CD4-positive, alpha-beta T cell treated with Interleukin-17A for 1 hour (primary cell): Measurements from ENCODE around the gene RSBN1L.

Source experiments
- DNase-seq: peaks from one replicate; pipeline ENCODE4 v3.0.0-alpha.2; 2020

The RSBN1L gene

DNA sequence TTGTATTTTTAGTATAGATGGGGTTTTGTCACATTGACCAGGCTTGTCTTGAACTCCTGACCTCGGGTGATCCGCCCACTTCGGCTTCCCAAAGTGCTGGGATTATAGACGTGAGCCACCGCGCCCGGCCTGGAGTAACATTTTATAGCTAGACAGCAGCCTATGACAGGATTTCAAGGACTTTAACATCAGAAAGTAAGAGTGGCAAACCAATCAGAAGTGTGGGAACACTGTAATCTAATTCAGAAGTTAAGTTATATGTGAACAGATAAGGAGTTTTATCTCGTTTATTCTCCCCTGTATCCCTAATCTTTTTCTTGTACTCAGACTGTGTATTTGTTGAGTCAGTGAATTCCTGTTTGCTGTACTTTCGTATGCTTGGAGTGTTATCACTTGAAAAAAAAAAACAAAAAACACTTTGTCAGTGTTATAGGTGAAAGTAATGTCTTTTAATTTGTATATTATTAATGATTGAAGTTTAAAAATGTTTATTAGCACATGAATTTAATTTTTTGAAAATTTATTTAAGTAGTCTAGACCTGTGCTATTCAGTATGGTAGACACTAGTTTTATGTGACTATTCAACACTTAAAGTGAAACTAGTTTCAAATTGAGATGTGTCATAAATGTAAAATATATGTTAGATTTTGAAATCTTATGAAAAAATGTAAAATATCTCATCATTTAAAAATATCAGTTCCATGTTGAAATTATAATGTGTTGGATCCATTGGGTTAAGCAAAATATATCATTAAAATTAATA, 38.6 kb downstream of the RSBN1L start:
- no peak for DNase-seq

DNA sequence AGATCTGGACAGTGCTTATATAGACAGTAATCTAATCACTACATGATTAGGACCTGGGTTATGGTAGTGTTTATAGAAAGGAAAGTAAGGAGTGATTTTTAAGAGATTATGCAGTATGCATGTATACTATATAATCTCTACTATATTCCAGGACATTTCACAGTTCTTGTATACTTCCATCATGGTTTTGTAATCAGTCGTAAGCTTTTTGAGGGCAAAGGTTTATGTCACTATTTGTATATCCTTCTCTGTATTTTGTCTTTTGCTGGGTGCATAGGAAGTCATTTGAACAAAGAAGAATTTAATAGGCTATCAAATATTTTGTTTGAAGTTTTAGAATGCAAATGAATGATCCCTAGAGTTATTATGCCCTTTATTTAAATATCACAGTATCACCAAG, 39.2 kb downstream of the RSBN1L start:
- no peak for DNase-seq

DNA sequence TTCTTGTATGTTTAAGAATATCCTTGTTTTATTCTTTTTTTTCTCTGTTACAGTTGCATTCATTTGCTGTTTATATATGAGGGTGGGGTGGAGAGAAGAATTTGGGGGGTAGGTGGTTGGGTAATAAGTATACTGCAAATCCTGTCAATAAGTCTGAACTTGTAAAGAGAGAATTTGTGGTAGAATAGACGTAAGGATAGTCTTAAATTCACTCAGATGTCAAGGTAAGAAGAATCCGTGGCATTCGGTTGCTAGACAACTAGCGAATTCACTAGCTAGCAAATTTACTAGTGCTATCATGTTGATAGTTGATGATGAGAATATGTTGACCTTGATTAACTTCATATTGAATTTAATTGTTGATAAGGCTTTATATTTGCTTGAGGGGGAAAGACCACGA, 40.7 kb downstream of the RSBN1L start:
- no peak for DNase-seq

DNA sequence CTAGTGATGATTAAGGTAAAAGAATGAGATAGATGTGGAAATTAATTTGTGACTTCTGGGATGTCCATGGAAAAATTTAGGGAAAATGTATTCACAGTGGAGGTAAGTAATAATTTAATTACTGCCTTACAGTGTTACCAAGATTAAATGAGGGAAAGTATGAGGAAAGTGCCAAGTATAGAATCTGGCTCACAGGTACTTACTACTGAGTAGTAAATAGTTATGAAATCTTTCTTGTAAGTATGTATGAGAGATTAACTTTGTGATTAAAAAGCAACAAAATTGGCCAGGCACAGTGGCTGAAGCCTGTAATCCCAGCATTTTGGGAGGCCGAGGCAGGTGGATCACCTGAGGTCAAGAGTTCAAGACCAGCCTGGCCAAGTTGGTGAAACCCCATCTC, 42.1 kb downstream of the RSBN1L start:
- no peak for DNase-seq

DNA sequence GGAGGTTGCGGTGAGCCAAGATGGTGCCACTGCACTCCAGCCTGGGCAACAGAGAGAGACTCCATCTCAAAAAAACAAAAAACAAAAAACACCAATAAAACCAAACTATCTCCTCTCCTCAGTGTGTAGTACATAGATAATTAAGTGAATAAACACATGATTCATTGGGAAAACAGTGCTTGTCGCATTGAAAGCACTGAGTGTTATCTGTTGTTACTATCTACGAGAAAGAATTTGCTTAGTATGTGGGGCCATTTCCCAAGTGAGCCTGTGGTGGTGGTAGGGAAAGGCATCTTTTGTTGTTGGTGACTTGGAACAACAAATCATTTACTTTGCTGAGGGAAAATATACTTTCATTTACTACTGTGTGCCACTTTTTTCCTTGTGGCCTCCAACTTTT, 42.6 kb downstream of the RSBN1L start:
- no peak for DNase-seq

DNA sequence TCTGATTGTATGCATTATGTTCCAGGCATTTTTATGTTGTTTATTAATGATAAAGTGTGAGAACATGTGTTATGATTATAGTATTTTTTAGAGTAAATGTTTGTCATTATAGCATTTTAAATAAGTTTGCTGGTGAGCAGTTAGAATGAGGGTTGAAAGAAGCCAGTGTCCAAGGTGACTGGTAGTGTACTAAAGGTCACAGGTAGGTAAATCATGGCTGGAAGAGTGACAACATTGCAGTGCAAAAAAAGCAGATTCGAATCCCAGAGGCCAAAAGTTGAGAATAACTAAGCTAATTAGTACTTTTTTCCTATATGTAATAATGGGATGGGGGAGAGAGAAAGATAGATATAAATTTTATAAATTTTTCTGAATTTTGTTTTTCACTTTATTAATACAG, 44.0 kb downstream of the RSBN1L start:
- DNase-seq = no peak

DNA sequence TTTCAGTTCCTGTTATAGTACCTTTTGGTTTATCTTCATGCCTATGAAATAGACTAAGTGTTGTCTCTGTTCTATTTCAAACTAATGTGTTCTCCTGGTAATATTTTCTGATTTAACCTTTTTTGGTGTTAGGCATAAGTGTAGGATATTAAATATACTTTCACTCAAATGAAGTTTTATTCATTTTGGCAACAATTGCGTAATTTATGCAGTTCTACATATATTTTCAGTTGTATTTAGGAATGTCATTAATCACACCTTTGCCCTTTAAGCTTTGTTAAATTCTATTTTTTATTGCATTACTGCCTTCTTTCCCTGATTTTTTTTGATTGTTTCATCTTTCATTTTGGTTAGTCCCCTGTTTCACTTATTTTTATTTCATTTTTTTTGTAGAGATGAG, 47.3 kb downstream of the RSBN1L start:
- no peak for DNase-seq

DNA sequence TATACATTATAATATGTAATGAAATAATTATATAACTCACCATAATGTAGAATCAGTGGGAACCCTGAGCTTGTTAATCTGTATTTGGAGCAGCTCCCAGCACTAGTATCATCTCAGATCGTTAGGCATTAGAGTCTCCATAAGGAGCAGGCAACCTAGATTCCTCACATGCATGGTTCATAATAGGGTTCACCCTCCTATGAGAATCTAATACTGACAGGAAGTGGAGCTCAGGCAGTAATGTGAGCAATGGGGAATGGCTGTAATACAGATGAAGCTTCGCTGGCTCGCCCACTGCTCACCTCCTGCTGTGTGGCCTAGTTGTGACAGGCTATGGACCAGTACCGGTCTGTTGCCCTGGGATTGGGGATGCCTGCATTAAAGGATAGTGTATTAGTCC, 49.5 kb downstream of the RSBN1L start:
- no peak for DNase-seq

DNA sequence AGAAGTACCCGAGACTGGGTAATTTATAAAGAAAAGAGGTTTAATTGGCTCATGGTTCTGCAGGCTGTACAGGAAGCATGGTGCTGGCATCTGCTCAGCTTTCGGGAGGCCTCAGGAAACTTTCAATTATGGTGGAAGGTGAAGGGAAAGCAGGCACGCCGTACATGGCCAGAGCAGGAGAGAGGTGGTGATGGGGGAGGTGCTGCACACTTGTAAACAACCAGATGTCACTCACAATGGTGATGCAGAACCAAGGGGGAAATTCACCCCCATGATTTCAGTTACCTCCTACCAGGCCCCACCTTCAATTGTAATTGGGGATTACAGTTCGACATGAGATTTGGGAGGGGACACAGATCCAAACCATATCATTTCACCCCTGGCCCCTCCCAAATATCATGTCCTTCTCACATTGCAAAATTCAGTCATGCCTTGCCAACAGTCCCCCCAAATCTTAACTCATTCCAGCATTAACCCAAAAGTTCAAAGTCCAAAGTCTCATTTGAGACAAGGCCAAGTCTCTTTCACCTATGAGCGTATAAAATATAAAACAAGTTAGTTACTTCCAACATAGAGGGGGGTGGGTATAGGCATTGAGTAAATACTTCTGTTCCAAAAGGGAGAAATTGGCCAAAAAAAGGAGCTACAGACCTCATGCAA, 50.0 kb downstream of the RSBN1L start:
- DNase-seq = no peak

DNA sequence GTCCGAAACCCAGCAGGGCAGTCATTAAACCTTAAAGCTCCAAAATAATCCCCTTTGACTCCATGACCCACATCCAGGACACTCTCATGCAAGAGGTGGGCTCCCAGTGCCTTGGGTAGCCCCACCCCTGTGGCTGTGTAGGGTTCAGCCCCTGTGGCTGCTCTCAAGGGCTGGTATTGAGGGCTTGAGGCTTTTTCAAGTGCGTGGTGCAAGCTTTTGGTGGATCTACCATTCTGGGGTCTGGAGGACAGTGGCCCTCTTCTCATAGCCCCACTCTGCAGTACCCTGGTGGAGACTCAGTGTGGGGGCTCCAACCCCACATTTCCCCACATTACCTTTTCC, 50.5 kb downstream of the RSBN1L start:
- no peak for DNase-seq

DNA sequence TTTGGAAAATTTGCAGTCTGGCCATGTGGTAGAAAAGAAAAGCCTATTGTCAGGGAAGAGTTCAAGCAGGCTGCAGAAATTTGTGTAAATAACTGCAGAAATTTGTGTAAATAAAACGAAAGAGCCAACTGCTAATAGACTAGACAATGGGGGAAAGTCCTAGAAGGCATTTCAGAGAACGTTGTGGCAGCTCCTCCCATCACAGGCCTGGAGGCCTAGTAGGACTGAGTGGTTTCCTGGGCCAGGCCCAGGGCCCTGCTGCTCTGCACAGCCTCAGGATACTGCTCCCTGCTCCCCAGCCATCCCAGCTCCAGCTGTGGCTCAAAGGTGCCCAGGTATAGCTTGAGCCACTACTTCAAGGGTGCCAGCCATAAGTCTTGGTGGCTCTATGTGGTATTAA, 50.9 kb downstream of the RSBN1L start:
- no peak for DNase-seq

DNA sequence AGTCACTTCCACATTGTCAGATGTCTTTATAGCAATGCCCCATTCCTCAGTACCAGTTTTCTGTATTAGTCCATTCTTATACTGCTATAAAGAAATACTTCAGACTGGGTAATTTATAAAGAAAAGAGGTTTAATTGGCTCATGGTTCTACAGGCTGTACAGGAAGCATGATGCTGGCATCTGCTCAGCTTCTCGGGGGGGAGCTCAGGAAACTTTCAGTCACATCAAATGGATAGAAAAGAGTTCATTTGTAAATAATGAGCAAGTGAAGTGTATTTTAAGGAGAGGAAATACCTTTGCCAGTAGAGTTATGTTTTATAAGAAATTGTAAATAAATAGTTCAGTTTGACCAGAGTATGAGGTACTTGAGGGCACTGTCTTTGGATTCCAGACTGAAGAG, 51.5 kb downstream of the RSBN1L start:
- DNase-seq = no peak

DNA sequence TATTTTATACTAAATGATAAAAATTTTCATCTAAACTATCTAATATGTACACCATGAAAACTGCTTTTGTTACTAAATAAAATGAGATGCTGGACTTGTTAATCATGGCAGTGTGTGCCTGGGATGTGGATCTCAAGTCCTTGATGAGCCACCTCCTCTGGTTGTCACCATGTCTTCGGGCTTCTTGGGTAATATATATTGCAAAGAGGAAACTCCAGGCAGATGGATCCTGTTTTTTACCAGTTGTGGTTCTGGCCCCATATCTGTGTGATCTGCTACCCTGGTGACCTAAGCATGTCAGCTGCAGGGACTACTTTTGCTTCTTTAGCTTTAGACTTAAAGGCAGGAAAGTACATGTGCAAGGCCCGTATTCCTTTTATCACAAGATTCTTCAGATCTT, 55.8 kb downstream of the RSBN1L start:
- DNase-seq = peak; percentile 12

DNA sequence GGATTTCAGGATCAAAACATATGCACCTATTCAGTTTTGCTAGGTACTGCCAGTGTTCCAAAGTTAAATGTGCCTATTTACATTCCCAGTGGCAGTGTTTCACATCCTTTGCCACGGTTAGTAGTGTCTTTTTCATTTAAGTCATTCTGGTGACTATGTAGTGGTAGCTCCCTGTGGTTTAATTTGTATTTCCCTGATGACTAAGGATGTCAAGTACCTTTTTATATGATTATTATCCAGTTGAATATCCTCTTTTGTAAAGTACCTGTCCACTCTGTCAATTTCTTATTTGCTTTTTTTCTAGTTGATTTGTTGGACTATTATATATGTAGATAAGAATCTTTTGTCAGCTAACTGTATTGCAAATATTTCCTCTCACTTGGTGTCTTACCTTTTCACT, 56.9 kb downstream of the RSBN1L start:
- DNase-seq = no peak

DNA sequence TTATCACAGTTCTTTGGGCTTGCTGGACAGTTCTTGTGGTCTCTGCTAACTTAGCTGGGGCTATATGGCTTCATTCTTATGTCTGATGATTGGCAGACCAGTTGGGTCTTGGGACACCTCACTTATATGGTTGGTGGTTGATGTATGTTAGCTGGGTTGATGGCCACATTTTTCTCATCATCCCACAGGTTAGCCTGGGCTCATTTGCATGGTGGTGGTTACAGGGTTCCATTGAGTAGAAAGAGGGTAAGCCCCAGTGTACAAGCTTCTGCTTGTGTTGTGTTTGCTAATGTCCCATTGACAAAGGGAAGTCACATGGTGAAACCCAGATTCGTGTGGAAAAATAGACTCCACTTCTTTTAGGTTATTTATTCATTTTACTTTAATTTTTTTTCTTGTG, 61.3 kb downstream of the RSBN1L start:
- no peak for DNase-seq

DNA sequence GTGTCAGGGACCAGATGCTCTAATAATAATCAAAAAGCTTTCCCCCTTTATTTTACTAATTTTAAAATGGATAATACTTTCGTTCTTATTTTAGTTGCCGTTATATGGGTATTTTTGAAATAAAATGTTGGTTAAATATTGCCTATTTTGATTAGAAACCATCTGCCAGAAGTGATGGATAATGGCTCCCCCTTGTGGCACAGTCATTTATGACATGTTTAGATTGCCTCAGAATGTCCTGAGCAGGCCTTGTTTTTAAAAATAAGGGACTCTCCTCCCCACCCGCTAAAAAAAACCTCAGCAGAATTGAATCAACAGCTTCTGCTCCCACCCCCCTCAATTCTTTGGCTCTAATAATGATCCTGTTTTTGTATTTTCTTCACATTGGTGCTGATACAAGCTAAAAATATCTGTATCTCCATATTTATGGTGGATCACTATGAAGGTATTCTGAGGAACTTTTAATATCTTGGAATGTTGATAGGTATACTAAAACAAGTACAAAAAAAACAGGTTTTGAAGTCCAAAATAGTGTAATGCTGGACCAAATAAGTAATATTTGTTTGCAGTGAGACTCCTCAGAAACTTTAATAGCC, 63.1 kb downstream of the RSBN1L start:
- DNase-seq = peak; percentile 85

DNA sequence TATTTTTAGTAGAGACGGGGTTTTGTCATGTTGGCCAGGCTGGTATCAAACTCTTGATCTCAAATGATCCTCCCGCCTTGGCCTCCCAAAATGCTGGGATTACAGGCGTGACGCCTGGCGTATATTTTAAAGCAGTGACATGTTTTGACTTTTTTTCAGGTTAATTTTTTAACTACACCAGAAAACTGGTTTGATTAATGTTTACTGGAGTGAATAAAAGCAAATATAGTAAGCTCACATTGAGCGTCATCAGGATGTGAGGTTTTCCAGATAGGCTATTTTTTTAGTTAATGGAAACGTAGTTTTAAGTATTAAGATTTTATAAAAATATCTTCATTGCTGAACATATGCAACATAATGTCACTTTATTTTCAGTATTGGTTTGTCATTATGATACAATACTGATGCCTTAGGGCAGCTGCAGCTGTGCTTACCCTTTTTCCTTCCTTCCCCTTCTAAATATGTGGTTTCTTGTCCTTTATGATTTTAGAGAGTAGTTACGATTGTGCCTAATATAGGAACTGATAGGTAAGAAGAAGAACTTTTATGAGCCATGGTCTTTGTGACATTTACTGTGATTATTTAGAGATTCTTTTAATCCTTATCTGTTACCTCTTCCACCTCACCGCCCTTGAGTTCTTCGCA, 64.7 kb downstream of the RSBN1L start:
- no peak for DNase-seq

DNA sequence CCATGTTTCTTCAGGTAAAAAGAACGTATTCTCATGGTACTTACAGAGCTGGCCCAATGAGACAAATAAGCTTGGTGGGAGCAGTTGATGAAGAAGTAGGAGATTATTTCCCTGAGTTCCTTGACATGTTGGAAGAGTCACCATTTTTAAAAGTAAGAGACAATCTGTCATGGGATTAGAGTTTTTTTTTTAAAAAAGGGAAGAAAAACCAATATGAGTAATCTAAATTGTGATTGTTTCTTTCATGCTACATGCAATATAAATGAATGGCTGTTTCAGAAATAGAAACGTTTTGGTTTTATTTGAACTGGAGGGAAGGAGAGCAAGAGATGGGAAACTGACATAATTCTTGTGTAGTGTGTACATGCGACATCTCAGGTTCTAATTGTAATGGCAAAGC, 69.2 kb downstream of the RSBN1L start:
- no peak for DNase-seq

DNA sequence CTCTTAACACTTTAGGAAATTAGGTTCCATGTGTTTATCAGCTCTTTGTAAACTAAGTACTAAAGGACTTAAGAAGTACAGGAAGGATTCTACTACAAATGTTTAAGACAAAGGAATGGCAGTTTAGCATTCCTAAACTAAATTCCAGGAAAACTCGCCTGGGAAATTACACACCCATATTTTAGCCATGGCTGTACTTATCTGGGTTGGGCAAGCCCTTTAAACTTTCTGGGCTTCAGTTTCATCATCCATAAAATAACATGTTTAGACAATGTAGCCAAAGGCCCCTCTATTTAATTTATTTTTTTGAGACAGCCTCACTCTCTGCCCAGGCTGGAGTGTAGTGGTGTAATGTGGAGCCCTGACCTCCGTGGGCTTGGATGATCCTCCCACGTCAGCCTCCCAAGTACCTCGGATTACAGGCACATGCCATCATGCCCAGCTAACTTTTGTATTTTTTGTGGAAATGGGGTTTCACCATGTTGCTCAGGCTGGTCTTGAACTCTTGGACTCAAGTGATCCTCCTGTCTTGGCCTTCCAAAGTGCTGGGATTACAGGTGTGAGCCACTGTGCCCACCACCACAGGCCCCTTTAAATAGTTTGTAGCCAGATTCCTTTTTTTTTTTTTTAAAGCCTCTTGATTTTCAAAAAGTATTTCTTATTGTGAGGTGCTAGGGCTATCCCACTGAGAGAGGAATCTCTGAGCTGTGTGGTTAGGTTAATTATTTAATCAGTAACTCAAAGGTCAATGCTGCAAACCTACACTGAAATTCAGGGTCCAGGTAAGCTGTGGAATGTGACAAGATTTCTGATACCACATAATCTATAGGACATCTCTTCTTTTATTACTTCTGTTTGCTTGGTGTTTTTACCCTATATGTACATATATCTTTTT, 69.9 kb downstream of the RSBN1L start:
- DNase-seq = no peak

DNA sequence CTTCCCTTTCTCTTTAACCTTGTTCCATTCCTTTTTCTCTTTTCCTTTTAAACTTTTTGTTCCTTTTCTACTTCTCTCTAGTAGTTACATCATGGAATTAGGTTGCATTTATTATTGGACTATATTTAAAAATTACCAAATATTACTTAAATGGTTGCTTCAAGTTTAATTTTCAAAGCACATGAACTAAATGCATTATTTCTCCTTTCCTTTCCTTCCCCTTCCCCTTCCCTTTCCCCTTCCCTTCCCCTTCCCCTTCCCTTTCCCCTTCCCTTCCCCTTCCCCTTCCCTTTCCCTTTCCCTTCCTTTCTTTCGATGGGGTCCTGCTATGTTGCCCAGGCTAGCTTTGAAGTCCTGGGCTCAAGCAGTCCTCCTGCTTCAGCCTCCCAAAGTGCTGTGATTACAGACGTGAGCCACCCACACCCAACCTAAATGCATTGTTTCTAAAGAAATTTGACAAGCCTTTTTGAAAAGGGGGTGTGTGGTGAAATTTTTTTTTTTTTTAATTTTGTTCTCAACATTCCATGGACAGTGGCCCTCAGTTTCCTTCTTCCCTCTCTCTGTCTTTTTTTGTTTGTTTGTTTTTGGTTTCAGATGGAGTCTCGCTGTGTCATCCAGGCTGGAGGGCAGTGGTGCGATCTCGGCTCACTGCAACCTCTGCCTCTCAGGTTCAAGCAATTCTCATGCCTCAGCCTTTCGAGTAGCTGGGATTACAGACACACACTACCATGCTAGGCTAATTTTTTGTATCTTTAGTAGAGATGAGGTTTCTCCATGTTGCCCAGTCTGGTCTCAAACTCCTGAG, 70.7 kb downstream of the RSBN1L start:
- no peak for DNase-seq

DNA sequence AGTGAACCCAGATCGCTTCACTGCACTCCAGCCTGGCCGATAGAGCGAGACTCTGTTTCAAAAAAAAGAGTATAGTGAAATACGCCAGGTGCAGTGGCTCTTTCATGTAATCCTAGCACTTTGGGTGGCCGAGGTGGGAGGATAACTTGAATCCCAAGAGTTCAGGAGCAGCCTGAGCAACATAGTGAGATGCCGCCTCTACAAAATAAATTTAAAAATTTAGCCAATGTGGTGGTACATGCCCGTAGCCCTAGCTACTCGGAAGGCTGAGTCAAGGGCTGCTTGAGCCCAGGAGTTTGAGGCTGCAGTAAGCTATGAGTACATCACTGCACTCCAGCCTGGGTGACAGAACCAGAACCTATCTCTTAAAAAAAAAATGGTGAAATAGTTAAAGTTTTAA, 74.1 kb downstream of the RSBN1L start:
- DNase-seq = no peak

DNA sequence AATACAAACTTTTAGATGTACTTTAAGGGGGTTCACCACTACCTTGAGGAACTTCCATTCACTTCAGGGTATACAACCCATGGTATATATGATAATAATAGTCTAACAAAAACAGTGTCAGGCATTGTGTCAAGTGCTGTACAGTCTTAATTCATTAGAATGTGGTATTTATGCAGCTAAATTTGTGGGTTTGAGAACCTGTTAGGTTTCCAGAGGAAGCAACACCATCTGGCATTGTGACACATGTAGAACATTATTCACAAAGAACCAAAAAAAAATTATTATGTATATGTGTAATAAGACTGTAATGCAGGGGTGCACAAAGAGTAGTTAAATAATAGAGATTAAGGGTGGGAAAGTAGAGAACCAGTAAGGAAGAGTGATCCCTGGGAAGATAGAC, 75.6 kb downstream of the RSBN1L start:
- no peak for DNase-seq
